ENCODE results near the gene SOCS6. TPM values are rescaled to one million over a fixed set of nuclear protein-coding genes. Genes with fewer than 3 reads are reported as not detected.

SOCS6 gene
- total RNA-seq, 3 donors from 2014 or later = 17.9 to 32.9 (median 20.6) TPM

GRCh38 chr18:70279470-70279869, 9.4 kb upstream of the SOCS6 start:
- TF ChIP-seq CTCF (IDR thresholded peaks at IDR 0.05) (no peak), POLR2AphosphoS5 (IDR thresholded peaks at IDR 0.05) (no peak), POLR2A (IDR thresholded peaks at IDR 0.05) (no peak)
- Histone ChIP-seq H3K9me3 (no peaks in the 10 kb centered on the region), H3K27ac (no peak overlapping the region), H3K4me3 (no peak overlapping the region), H3K27me3 (no peaks in the 10 kb centered on the region), H3K4me1 (no peaks in the 10 kb centered on the region), H3K36me3 (no peaks in the 10 kb centered on the region)
- intact Hi-C loops (cut with DNase I; ENCODE audit: low total_unique reads) = no loop called here
- no peak for DNase-seq (ENCODE audit: low spot score in 2 of 2)

GRCh38 chr18:70280007-70280925, 8.6 kb upstream of the SOCS6 start:
- intact Hi-C loops (cut with DNase I; ENCODE audit: low total_unique reads) = no loop called here
- Histone ChIP-seq H3K36me3 (no peaks in the 10 kb centered on the region), H3K9me3 (no peaks in the 10 kb centered on the region), H3K27ac (no peak overlapping the region), H3K4me1 (no peaks in the 10 kb centered on the region), H3K27me3 (no peaks in the 10 kb centered on the region), H3K4me3 (no peak overlapping the region)
- DNase-seq (ENCODE audit: low spot score in 2 of 2) = no peak
- TF ChIP-seq CTCF (IDR thresholded peaks at IDR 0.05) (no peak), POLR2AphosphoS5 (IDR thresholded peaks at IDR 0.05) (no peak), POLR2A (IDR thresholded peaks at IDR 0.05) (no peak)

GRCh38 chr18:70284976-70285620, 3.7 kb upstream of the SOCS6 start:
- Histone ChIP-seq H3K4me1 (no peaks in the 10 kb centered on the region), H3K9me3 (no peaks in the 10 kb centered on the region), H3K4me3 (no peak overlapping the region), H3K36me3 (no peaks in the 10 kb centered on the region), H3K27ac (no peak overlapping the region), H3K27me3 (no peaks in the 10 kb centered on the region)
- TF ChIP-seq POLR2A (IDR thresholded peaks at IDR 0.05) = no peak
- TF ChIP-seq CTCF (IDR thresholded peaks at IDR 0.05) = no peak
- TF ChIP-seq POLR2AphosphoS5 (IDR thresholded peaks at IDR 0.05) = no peak
- no peak for DNase-seq (ENCODE audit: low spot score in 2 of 2)
- intact Hi-C loops (cut with DNase I; ENCODE audit: low total_unique reads) = loop anchor here (5.0 kb wide), 1 partner anchor 1363 kb away; no protein-coding TSS in a partner anchor

GRCh38 chr18:70287731-70288130, 1.1 kb upstream of the SOCS6 start:
- Histone ChIP-seq H3K27ac (no peak overlapping the region), H3K36me3 (no peaks in the 10 kb centered on the region), H3K9me3 (no peaks in the 10 kb centered on the region), H3K4me1 (peaks cover 7% of the 10 kb centered on the region in 2 donors), H3K4me3 (no peak overlapping the region), H3K27me3 (no peaks in the 10 kb centered on the region)
- intact Hi-C loops (cut with DNase I; ENCODE audit: low total_unique reads) = loop anchor here (5.0 kb wide), 1 partner anchor 1365 kb away; no protein-coding TSS in a partner anchor
- no peak for DNase-seq (ENCODE audit: low spot score in 2 of 2)
- TF ChIP-seq POLR2A (IDR thresholded peaks at IDR 0.05) (no peak), CTCF (IDR thresholded peaks at IDR 0.05) (no peak), POLR2AphosphoS5 (IDR thresholded peaks at IDR 0.05) (no peak)

Measured in breast epithelium (tissue), 4 donors.